A549 (cell line): Measurements from ENCODE around the gene SMAD6. TPM values are rescaled to one million over a fixed set of nuclear protein-coding genes. Genes with fewer than 3 reads are reported as not detected.

ENCODE experiments used
- ATAC-seq, 2 experiments: fragments of 200-7000 bp in 1 of 2; fragments of >200 bp in 1 of 2; cut with Nextera tagmentation in 1 of 2; cut with Tn5 transposase in 1 of 2; 3 replicates each; pipeline versions ENCODE4 v1.8.0 to v1.9.1; 2018 to 2020; ENCODE audit warnings: mild to moderate bottlenecking in 1 of 2, moderate library complexity in 1 of 2
- CTCF ChIA-PET: fragments of 300-600 bp; sonication (Branson Sonifier 250); formaldehyde crosslinking; extraction: SDS; loops from one replicate; lab custom pipeline; 2021; ENCODE audit warnings: antibody characterized with exemption, inconsistent platforms; lab: Yijun Ruan, JAX
- POLR2A ChIA-PET: fragments of 350-600 bp; formaldehyde crosslinking; extraction: SDS; loops from one replicate; lab custom pipeline; 2021; ENCODE audit warnings: antibody characterized with exemption, inconsistent platforms; lab: Yijun Ruan, JAX
- DNase-seq, 2 experiments: peaks; one replicate each; pipeline versions ENCODE4 v3.0.0 to v3.0.0-alpha.2; 2011 to 2016; ENCODE audit warnings: low read depth in 1 of 2, low spot score in 1 of 2
- FAIRE-seq: peaks from 2 replicates; lab custom pipeline; 2011; peaks lifted over from hg19 to GRCh38; lab: Jason Lieb, UNC
- H3K27ac ChIP-seq, 2 experiments: fragments of >200 bp; sonication (Bioruptor Twin); formaldehyde crosslinking; 3 replicates each; pipeline ENCODE4 v1.5.1; 2016 to 2017
- H3K4me1 ChIP-seq: fragments of >200 bp; sonication (Bioruptor Twin); formaldehyde crosslinking; 3 replicates; pipeline ENCODE4 v1.6.1; 2016
- H3K4me2 ChIP-seq: fragments of >200 bp; sonication (Bioruptor Twin); formaldehyde crosslinking; 3 replicates; pipeline ENCODE4 v1.6.1; 2016
- H3K4me3 ChIP-seq: fragments of >200 bp; sonication (Bioruptor Twin); formaldehyde crosslinking; 3 replicates; pipeline ENCODE4 v1.5.1; 2016
- H3K9me3 ChIP-seq: fragments of >200 bp; sonication (Bioruptor Twin); formaldehyde crosslinking; 3 replicates; pipeline ENCODE4 v1.6.1; 2016
- BHLHE40 ChIP-seq: IDR thresholded peaks from 2 replicates; pipeline ENCODE4 v1.6.1; 2012; ENCODE audit warnings: low read depth, low read length, inconsistent platforms
- CTCF ChIP-seq: fragments of >200 bp; sonication (Bioruptor Twin); formaldehyde crosslinking; IDR thresholded peaks from 3 replicates; pipeline ENCODE4 v1.5.1; 2016
- ELK1 ChIP-seq: fragments of 150-350 bp; IDR thresholded peaks from 2 replicates; pipeline ENCODE4 v1.6.1; 2014; ENCODE audit warnings: low read depth, mild to moderate bottlenecking, low read length
- HES2 ChIP-seq: fragments of >200 bp; sonication (Bioruptor Twin); formaldehyde crosslinking; IDR thresholded peaks from 2 replicates; pipeline ENCODE4 v1.6.1; 2016
- HOXA7 ChIP-seq: fragments of 250-450 bp; sonication (Bioruptor Pico); IDR thresholded peaks from 2 replicates; pipeline ENCODE4 v1.5.0; 2020; ENCODE audit warnings: mild to moderate bottlenecking, moderate library complexity
- JUN ChIP-seq, 2 experiments: fragments of >200 bp; sonication (Bioruptor Twin); formaldehyde crosslinking; IDR thresholded peaks; 2 replicates in 1 of 2; 3 replicates in 1 of 2; pipeline ENCODE4 v1.6.1; 2016 to 2017
- KDM1A ChIP-seq: fragments of 200-600 bp; sonication (generic); IDR thresholded peaks from 2 replicates; pipeline ENCODE4 v1.6.1; 2016; ENCODE audit warnings: low read depth, mild to moderate bottlenecking
- PBX3 ChIP-seq: IDR thresholded peaks from 2 replicates; pipeline ENCODE4 v1.6.1; 2012
- RARB ChIP-seq: fragments of 250-450 bp; sonication (Bioruptor Pico); IDR thresholded peaks from 2 replicates; pipeline ENCODE4 v1.8.0; 2021; ENCODE audit warnings: mild to moderate bottlenecking, moderate library complexity
- REST ChIP-seq: fragments of 200-600 bp; sonication (generic); IDR thresholded peaks from 2 replicates; pipeline ENCODE4 v1.6.1; 2016; ENCODE audit warnings: antibody characterized with exemption, mild to moderate bottlenecking, moderate library complexity
- RFX5 ChIP-seq: fragments of 450-650 bp; IDR thresholded peaks from 2 replicates; pipeline ENCODE4 v1.7.1; 2014; ENCODE audit warnings: antibody characterized with exemption, mild to moderate bottlenecking, moderate library complexity
- TP53 ChIP-seq: fragments of 250-450 bp; sonication (Bioruptor Pico); IDR thresholded peaks from 2 replicates; pipeline ENCODE4 v1.5.0; 2021; ENCODE audit warnings: mild to moderate bottlenecking, moderate library complexity
- ZC3H11A ChIP-seq: fragments of 450-650 bp; IDR thresholded peaks from 2 replicates; pipeline ENCODE4 v1.6.1; 2014; ENCODE audit warnings: antibody characterized with exemption, mild to moderate bottlenecking
- WGBS: methylation state at CpG from one replicate; pipeline ENCODE4 v1.1.6; 2017; ENCODE audit errors: missing lambda C conversion rate; 5-methylcytosine and 5-hydroxymethylcytosine counted together
- polyA plus RNA-seq, 4 experiments: library from polyadenylated mRNA; depleted of rRNA in 3 of 4; stranded (reverse); fragments of >200 nt; fragmentation: RNase III in 1 of 4; extraction: RNeasy Plus Mini Kit Qiagen cat#74134 plus additional on column Dnase treatment in 1 of 4; gene quantifications; 2 replicates in 3 of 4; 3 replicates in 1 of 4; pipeline ENCODE4 v1.2.3, GENCODE V29; 2011 to 2017

Gene SMAD6
- polyA plus RNA-seq, 2 of the 4 experiments (the other 2 are of a cell fraction) = 9.6 to 46.6 TPM

- no peak for TF ChIP-seq JUN (IDR thresholded peaks at IDR 0.05)
- TF ChIP-seq TP53 = no peak
- TF ChIP-seq REST = no peak
- no peak for TF ChIP-seq ZC3H11A
- TF ChIP-seq ELK1 = no peak
Measured at GRCh38 chr15:66716656-66717020, 14.6 kb downstream of the SMAD6 start (continued).

- H3K27ac ChIP-seq = peak overlapping the region in 1 of 2 experiments; percentile 16; a peak in 2 of 6 replicates
- no peak overlapping the region for H3K4me3 ChIP-seq
- ChIA-PET POLR2A (interaction anchor here (2.4 kb wide), 1 partner anchor 17 kb away, joined by 14 read pairs; the partner anchor contains the start of gene SMAD6), CTCF (interaction anchor here (11.3 kb wide), 1 partner anchor 9 kb away, joined by 182 read pairs; the partner anchor contains the start of gene SMAD6)
- ATAC-seq (no peak), DNase-seq (no peak), FAIRE-seq (no peak)
- H3K4me2 ChIP-seq = no peak overlapping the region
- peaks cover 91% of the 10 kb centered on the region for H3K4me1 ChIP-seq
- H3K9me3 ChIP-seq = no peaks in the 10 kb centered on the region
- TF ChIP-seq RARB (CRISPR knock-in tag) (no peak), KDM1A (no peak), HES2 (no peak), HOXA7 (CRISPR knock-in tag) (no peak), BHLHE40 (no peak), RFX5 (no peak)
- 93% methylated on average over 8 of the region's 8 CpGs for WGBS
Measured at GRCh38 chr15:66718220-66718988, 16.4 kb downstream of the SMAD6 start.

GRCh38 chr15:66719471-66719870 is 17.4 kb downstream of the SMAD6 start:
- peaks cover 91% of the 10 kb centered on the region for H3K4me1 ChIP-seq

More at GRCh38 chr15:66719471-66719870, 17.4 kb downstream of the SMAD6 start:
- ATAC-seq = no peak
- H3K9me3 ChIP-seq = no peaks in the 10 kb centered on the region
- no peak for DNase-seq
- H3K4me3 ChIP-seq = no peak overlapping the region
- ChIA-PET CTCF (interaction anchor here (1.0 to 11.3 kb wide), 6 partner anchors 11 to 134 kb away, joined by 3 to 182 read pairs (median 13); partner anchors contain the start of gene SMAD6), POLR2A (interaction anchor here (2.4 kb wide), 1 partner anchor 18 kb away, joined by 14 read pairs; the partner anchor contains the start of gene SMAD6)
- peak overlapping the region in 1 of 2 experiments; percentile 46; a peak in 3 of 6 replicates for H3K27ac ChIP-seq
- 86% methylated on average over 10 of the region's 10 CpGs for WGBS
- FAIRE-seq = no peak
- no peak for TF ChIP-seq ZC3H11A
- no peak for TF ChIP-seq CTCF
- TF ChIP-seq PBX3 = no peak
- H3K4me2 ChIP-seq = no peak overlapping the region
